NB4 (cell line): ENCODE data around the gene EDIL3.

Experiments
- DNase-seq: peaks from one replicate; pipeline ENCODE4 v3.0.0; 2010; ENCODE audit warnings: low read depth
- H3K4me3 ChIP-seq: one replicate; pipeline ENCODE4 v1.5.1; 2011; ENCODE audit warnings: mild to moderate bottlenecking, low read depth, low read length, moderate library complexity
- MYC ChIP-seq: IDR thresholded peaks from 2 replicates; pipeline ENCODE4 v1.6.1; 2011; ENCODE audit warnings: low read depth, low read length
- POLR2A ChIP-seq: IDR thresholded peaks from 2 replicates; pipeline ENCODE4 v1.6.1; 2011; ENCODE audit warnings: mild to moderate bottlenecking; ENCODE audit not compliant: insufficient read length; ENCODE audit errors: extremely low read depth
- TF ChIP-seq, protein P1 (sequence below): IDR thresholded peaks from one replicate; pipeline ENCODE4 v1.5.1; 2012; ENCODE audit warnings: low read depth, low read length
- TF ChIP-seq, protein P2 (sequence below): IDR thresholded peaks from 2 replicates; pipeline ENCODE4 v1.6.1; 2011; ENCODE audit warnings: low read depth, low read length

The EDIL3 gene

DNA sequence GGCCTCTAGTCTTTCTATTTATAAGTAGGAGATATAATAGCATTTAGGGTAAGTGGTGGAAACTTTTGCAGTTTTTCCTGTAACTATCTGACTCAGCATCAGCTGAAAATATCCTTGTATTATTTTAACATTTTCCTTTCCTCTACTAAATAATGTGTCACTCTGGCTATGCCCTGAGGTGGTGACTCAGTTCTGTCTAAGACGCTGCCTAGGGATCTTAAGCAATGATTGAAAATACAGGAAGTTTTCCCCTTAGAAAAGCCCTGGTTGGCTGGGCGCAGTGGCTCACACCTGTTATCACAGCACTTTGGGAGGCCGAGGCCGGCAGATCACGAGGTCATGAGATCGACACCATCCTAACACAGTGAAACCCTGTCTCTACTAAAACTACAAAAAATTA, 9.3 kb upstream of the EDIL3 start:
- TF ChIP-seq, protein P1, sequence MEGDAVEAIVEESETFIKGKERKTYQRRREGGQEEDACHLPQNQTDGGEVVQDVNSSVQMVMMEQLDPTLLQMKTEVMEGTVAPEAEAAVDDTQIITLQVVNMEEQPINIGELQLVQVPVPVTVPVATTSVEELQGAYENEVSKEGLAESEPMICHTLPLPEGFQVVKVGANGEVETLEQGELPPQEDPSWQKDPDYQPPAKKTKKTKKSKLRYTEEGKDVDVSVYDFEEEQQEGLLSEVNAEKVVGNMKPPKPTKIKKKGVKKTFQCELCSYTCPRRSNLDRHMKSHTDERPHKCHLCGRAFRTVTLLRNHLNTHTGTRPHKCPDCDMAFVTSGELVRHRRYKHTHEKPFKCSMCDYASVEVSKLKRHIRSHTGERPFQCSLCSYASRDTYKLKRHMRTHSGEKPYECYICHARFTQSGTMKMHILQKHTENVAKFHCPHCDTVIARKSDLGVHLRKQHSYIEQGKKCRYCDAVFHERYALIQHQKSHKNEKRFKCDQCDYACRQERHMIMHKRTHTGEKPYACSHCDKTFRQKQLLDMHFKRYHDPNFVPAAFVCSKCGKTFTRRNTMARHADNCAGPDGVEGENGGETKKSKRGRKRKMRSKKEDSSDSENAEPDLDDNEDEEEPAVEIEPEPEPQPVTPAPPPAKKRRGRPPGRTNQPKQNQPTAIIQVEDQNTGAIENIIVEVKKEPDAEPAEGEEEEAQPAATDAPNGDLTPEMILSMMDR, result no peak
- TF ChIP-seq POLR2A, result no peak
- TF ChIP-seq, protein P2, sequence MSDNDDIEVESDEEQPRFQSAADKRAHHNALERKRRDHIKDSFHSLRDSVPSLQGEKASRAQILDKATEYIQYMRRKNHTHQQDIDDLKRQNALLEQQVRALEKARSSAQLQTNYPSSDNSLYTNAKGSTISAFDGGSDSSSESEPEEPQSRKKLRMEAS, result no peak
- TF ChIP-seq MYC, result no peak
- DNase-seq, result peak; percentile 13

DNA sequence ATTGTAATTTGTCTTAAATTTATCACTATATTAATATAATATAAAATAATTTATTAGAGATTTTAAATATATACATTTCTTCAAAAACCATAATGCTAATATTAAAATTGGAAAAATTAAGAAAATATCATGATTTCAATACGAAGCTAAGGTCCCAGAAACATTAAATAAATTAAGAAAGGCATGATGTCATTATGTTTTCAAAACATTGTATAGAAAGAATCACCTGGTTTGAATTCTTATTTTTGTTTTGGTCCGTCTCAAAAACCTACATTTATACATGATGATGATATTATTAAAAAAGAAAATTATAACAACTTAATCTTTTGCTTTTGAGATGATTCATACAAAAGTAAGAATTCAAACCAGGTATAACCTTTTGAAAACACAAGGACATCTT, 8.2 kb upstream of the EDIL3 start:
- DNase-seq, result no peak
- H3K4me3 ChIP-seq, result no peak overlapping the region
- TF ChIP-seq, protein P1, result no peak
- TF ChIP-seq, protein P2, result no peak
- no peak for TF ChIP-seq POLR2A
- TF ChIP-seq MYC, result no peak

More for the DNA sequence above, 9.3 kb upstream of the EDIL3 start:
- H3K4me3 ChIP-seq, result no peak overlapping the region

DNA sequence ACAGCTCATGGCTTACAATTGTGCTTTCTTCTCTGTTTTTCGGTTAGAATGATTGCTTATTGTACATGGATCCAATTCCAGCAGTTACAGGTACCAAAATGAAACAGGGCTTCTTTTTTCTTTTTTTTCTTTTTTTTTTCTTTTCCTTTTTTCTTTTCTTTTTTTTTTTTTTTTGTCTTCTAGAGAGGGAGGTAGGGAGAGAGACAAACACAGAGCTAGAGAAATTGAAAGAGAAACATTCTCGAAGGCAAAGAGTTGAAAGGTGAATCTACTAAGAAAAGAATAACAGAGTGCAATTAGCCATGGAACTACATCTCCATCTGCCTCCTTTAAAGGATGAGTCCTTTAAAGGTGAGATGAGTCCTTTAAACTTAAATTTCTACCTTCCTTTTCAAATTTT, 1.0 kb upstream of the EDIL3 start:
- DNase-seq, result no peak
- no peak overlapping the region for H3K4me3 ChIP-seq
- TF ChIP-seq, protein P1, result no peak
- TF ChIP-seq MYC (no peak), POLR2A (no peak)
- TF ChIP-seq, protein P2, result no peak

- H3K4me3 ChIP-seq, result peak overlapping the region; percentile 38
- peak; percentile 18 for DNase-seq
- TF ChIP-seq, protein P2, result no peak
- TF ChIP-seq POLR2A (no peak), MYC (no peak)
- TF ChIP-seq, protein P1, result no peak
Measured at GRCh38 chr5:84383816-84384603, 670 bp downstream of the EDIL3 start.

- DNase-seq, result no peak
- TF ChIP-seq, protein P1, result no peak
- TF ChIP-seq POLR2A, result no peak
- H3K4me3 ChIP-seq, result no peak overlapping the region
Measured at GRCh38 chr5:84383296-84383815, 1.3 kb downstream of the EDIL3 start.
